Stimulated activated CD4-positive, alpha-beta T cell treated with anti-CD3 and anti-CD28 coated beads, Interleukin-1b, Interleukin-23, amount 100 ng/mL, for 48 hours (primary cell): ENCODE data around the gene ADGRE1.

Experiments
- DNase-seq: peaks from one replicate; pipeline ENCODE4 v3.0.0-alpha.2; 2020

ADGRE1 gene

DNA sequence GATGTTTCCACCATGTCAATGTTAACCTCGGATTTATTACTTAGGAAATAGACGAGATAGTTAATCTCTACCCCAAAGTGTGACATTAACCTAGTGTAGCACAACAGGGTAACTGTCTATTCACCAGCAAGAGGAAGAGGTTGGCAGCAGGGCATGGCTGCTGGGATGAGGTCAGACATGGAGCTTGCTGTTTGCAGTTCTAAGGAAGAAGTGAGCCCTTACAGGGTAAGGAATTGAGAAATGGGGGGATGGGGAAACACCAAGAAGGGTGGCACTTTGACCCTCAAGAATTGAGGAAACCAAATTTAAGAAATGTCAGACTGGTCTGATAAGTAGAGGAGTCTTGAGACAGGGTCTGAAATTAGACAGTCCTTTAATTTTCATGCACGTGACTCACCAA lies 71.4 kb downstream of the ADGRE1 start:
- no peak for DNase-seq

DNA sequence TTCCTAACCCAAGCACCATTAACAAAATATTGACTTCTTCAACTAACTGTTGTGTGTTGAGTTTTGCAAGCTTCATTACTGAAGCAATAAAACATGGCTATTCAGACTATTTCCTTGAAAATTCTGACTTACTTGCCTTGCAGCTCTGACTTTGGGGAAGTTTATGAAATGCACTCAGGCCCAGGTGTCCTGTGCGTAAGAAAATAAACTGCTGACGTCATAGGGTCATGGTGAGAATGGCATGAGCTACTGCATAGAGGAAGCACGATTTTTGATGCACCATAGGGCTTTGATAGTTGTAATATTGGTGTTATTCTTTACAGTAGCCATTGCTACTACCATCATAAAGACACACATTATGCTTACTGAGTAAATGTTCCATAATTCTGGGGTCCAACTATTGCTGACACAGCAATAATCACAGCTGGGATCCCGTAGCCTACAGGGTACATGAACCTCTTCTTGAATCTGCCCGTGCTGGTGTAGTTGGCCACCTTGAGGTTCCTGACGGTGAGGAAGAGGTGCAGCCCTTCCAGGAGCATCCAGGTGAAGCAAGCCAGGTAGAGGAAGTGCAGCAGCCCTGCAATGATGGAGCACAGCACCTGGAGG lies 76.0 kb downstream of the ADGRE1 start:
- no peak for DNase-seq

DNA sequence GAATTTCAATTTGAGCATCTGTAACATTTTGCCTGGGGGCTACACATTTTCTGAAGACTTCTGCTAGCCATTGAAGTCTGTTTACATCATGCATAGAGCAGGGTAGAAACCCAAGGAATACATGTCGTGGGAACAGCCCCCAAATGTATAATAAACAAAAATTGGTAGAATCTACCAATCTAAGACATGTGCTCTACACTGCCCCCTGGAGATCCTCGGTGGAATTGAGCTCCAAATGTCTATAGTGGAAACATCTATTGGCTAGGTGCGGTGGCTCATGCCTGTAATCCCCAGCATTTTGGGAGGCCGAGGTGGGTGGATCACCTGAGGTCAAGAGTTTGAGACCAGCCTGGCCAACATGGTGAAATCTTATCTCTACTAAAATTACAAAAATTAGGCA lies 76.6 kb downstream of the ADGRE1 start:
- peak; percentile 43 for DNase-seq

DNA sequence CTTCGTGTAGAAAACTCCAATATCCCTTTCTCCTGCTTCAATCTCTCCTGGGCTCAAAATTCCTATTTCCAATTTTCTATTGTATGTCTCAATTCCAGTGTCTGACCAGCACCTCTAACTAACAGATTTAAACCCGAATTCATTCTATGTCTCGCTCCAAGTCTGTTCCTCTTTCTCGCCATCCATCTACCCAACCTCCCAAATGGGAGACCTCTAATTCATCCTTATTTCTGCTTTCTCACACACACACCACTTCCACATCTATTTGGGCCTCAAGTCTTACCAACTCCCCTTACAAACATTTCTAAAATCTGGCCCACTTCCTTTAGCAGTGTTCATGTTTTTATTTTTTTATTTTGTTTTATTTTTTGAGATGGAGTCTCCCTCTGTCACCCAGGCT lies 80.6 kb downstream of the ADGRE1 start:
- DNase-seq: no peak

DNA sequence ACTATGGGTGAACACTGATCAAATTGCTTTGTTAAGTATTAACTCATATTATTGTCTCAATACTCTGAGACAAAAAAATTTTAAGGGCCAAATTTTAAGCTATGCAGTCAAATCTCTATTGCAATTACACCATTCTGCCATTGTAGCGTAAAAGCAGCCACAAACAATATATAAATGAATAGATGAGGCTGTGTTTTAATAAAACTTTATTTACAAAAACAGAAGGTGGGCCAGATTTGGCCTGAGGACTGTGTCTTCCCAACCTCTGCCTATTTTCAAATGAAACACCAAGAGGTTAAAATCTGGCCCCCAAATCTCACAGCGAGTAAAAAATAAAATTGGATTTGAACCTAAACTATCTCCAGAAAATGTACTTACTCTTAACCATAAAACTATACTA lies 82.1 kb downstream of the ADGRE1 start:
- DNase-seq: no peak

DNA sequence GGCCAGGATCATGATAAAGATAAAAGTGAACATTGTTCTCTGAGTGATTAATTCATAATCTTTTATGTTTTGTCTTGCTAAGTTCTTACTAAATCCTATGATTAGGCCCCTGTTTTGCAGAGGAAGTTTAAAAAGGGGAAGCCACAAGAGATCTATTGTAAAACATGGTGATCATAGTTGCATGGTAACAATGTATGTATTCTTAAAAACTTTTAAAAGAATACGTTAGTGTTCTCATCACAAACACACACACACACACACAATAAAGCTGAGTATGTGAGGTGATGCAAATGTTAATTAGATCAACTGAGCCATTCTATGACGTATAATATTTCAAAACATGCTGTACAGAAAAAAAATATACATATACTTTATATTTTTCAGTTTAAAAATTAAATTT lies 82.6 kb downstream of the ADGRE1 start:
- DNase-seq: no peak

DNA sequence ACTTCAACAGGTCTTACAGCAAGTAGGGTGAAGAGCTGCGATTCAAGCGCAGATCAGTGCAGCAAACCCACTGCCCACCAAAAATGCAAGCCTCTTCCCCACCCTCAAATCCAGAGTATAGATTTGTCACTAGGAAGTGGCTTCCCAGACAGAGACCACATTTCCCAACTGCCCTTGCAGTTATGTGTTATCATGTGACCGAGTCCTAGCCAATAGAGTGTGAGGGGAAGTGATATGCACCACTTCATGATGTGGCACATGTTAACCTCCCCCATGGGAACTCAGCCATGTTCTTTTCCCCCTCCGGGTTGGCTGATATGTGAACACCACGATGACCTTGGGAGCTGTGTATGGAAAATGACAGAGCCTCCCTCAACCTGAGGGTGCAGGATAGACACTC lies 83.1 kb downstream of the ADGRE1 start:
- no peak for DNase-seq

DNA sequence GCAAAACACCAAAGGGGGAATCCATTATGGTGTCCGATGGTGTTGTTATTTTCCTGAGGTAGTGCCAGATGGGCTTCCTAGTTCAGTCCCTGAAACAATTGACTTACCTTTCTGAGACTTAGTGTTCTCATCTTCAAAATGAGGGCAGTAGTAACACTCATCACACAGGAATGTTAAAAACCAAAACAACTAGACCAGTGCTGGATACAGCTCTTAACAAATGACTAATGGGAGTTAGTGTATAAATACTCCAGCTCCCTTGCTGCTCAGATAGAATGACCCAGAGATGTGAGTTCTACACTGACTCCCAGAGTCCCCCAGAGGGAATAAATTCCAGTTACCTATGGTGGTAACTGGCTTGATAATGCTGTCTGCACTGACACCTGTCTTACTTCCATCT lies 84.0 kb downstream of the ADGRE1 start:
- no peak for DNase-seq

DNA sequence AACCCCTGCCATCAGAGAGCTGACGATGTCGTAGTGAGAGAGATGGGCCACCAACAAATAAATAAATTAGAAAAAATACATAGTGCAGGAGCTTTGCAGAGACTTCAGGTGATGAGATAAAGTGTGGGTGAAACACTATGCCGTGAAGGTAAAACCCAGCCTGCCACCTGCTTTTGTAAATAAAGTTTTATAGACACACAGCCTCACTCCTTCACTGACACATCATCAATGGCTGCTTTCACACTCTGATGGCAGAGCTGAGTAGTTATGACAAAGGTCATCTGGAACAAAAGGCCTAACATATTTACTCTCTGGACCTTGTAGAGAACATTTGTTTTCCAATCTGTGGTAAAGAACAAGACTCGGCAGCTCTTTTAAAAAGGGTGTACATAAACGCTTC lies 88.8 kb downstream of the ADGRE1 start:
- DNase-seq: no peak

DNA sequence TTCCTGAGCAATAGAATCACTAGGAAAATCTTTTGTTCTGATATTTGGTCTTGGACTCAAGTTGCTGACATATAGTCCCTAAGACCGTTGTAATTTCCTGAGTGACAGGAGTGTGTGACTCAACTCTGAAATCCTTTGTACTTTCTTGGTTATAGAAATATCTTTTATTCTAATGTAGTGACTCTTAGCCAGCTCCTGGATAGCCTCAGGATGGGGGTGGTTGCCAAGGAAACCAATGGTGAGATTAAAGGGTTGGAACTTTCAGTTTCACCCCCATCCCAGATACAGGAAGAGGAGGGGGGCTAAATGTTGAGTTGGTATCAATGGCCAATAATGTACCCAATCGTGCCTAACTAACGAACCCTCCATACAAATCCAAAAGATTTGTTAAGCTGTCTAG lies 92.0 kb downstream of the ADGRE1 start:
- peak; percentile 9 for DNase-seq

DNA sequence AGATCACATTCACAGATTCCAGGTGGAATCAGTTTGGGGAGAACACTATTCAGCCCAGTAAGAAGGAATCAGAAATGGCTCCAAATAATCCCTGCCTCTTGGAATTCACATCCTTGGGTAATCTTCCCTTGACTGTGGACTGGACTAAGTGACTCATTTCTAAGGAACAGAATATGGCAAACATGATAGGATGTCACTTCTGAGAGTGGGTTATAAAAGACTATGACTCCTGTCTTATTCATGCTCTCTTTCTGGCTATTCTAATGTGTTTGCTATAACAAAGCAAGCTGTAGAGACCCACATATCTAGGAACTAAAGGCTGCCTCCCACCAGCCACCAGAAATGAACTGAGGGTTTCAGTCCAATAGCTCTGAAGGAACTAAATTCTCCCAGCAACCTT lies 96.1 kb downstream of the ADGRE1 start:
- no peak for DNase-seq

DNA sequence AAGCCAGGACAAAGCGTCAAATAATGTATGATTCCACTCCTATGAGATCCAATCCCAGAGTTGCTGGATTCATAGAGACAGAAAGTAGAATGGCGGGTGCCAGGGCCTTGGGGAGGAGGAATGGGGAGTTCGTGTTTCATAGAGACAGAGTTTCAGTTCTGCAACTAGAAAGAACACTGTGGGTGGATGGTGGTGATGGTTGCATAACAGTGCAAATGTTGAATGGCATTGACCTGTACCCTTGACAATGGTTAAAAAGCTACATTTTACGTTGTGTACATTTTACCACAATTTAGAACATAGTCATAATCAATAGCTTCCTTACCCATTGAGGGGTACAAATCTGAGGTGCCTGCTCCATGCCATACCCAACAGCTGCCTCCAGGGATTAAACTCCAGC lies 100.5 kb downstream of the ADGRE1 start:
- no peak for DNase-seq

DNA sequence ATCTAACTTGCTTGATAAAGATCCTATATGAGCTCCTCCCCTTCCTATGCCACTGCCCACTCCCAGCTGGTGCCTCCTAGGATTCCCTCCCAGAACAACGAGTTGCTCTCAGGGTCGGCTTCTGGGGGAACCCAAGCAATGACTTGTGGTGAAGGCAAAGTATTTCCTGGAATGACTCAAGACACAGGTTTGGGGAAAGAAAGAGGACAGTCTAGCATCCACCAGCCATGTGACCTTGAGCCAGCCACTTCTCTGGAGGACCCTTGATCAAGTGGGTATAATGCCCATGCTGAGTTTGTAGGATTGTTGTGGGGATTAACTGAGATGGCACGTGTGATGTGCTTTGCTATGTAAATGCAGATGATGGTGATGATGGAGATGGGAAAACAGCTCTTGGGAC lies 100.9 kb downstream of the ADGRE1 start:
- DNase-seq: no peak
